IPS DF 6.9 (cell line): ENCODE measurements around the gene AAMP.
"Not testable (repeated sequence)": the region's sequence is repeated elsewhere in the genome, so short reads cannot be mapped to it uniquely, and the experiment has no call there.

Source experiments
- DNase-seq: peaks from one replicate; pipeline ENCODE4 v3.0.0-alpha.2; 2013; ENCODE audit warnings: low read depth, low spot score
- H3K27ac ChIP-seq: one replicate; pipeline ENCODE4 v1.5.1; 2013; ENCODE audit warnings: low read length, control low read depth
- H3K27me3 ChIP-seq: 2 replicates; pipeline ENCODE4 v1.6.1; 2013; ENCODE audit warnings: mild to moderate bottlenecking, low read length; ENCODE audit not compliant: control insufficient read depth, insufficient read depth
- H3K36me3 ChIP-seq: 2 replicates; pipeline ENCODE4 v1.6.1; 2013; ENCODE audit warnings: low read length; ENCODE audit not compliant: control insufficient read depth, insufficient read depth
- H3K4me1 ChIP-seq: 2 replicates; pipeline ENCODE4 v1.6.1; 2013; ENCODE audit warnings: low read length; ENCODE audit not compliant: control insufficient read depth, insufficient read depth
- H3K4me3 ChIP-seq: 2 replicates; pipeline ENCODE4 v1.5.1; 2013; ENCODE audit warnings: mild to moderate bottlenecking, low read length
- H3K9me3 ChIP-seq: 2 replicates; pipeline ENCODE4 v1.6.1; 2013; ENCODE audit warnings: low read length, inconsistent platforms; ENCODE audit not compliant: control insufficient read depth, insufficient read depth
- WGBS: extraction: QIAGEN DNeasy Blood & Tissue Kit; methylation state at CpG from one replicate; pipeline ENCODE4 v1.1.7; 2013; ENCODE audit warnings: mixed read lengths, missing lambda C conversion rate; ENCODE audit not compliant: insufficient read length, insufficient coverage; 5-methylcytosine and 5-hydroxymethylcytosine counted together

The AAMP gene

GRCh38 chr2:218273908-218274249, 3.9 kb upstream of the AAMP start:
- WGBS = no CpG with 5 or more reads among the region's 2 CpGs
- Histone ChIP-seq H3K4me3 (no peak overlapping the region), H3K27me3 (no peaks in the 10 kb centered on the region), H3K36me3 (peaks cover 16% of the 10 kb centered on the region; the same call in 1 of the 2 replicates), H3K4me1 (0 out of 2 replicates have a peak, but pooled peaks cover 2% of the 10 kb centered on the region), H3K27ac (no peak overlapping the region), H3K9me3 (no peaks in the 10 kb centered on the region)
- DNase-seq = no peak

- H3K27ac ChIP-seq = not testable (repeated sequence)
Observed at GRCh38 chr2:218273214-218273907, 3.4 kb upstream of the AAMP start.

GRCh38 chr2:218272531-218273212, 2.7 kb upstream of the AAMP start:
- no peaks in the 10 kb centered on the region for H3K27me3 ChIP-seq
- no peak overlapping the region for H3K27ac ChIP-seq
- H3K4me3 ChIP-seq = no peak overlapping the region
- 0 out of 2 replicates have a peak, but pooled peaks cover 2% of the 10 kb centered on the region for H3K4me1 ChIP-seq
- DNase-seq = no peak
- no CpG with 5 or more reads among the region's 18 CpGs for WGBS
- H3K36me3 ChIP-seq = peaks cover 12% of the 10 kb centered on the region; the same call in 1 of the 2 replicates
- H3K9me3 ChIP-seq = no peaks in the 10 kb centered on the region

More at GRCh38 chr2:218273214-218273907, 3.4 kb upstream of the AAMP start:
- peaks cover 16% of the 10 kb centered on the region; the same call in 1 of the 2 replicates for H3K36me3 ChIP-seq
- H3K27me3 ChIP-seq, H3K4me3 ChIP-seq, H3K9me3 ChIP-seq, H3K4me1 ChIP-seq, DNase-seq: not testable (repeated sequence)
- WGBS = no CpG with 5 or more reads among the region's 8 CpGs

GRCh38 chr2:218271865-218272530, 2.1 kb upstream of the AAMP start:
- H3K4me1 ChIP-seq = 0 out of 2 replicates have a peak, but pooled peaks cover 2% of the 10 kb centered on the region
- H3K4me3 ChIP-seq = no peak overlapping the region
- WGBS = no CpG with 5 or more reads among the region's 5 CpGs
- no peak for DNase-seq
- no peak overlapping the region for H3K27ac ChIP-seq
- H3K9me3 ChIP-seq = no peaks in the 10 kb centered on the region
- peaks cover 11% of the 10 kb centered on the region; the same call in 1 of the 2 replicates for H3K36me3 ChIP-seq
- H3K27me3 ChIP-seq = no peaks in the 10 kb centered on the region

- Histone ChIP-seq H3K4me1 (0 out of 2 replicates have a peak, but pooled peaks cover 2% of the 10 kb centered on the region), H3K9me3 (no peaks in the 10 kb centered on the region), H3K27ac (no peak overlapping the region), H3K4me3 (peak overlapping the region; percentile 91; the same call in 1 of the 2 replicates), H3K27me3 (no peaks in the 10 kb centered on the region), H3K36me3 (peaks cover 11% of the 10 kb centered on the region; the same call in 1 of the 2 replicates)
- DNase-seq = no peak
- WGBS = no CpG with 5 or more reads among the region's 4 CpGs
Observed at GRCh38 chr2:218271487-218271797, 1.5 kb upstream of the AAMP start.

GRCh38 chr2:218270721-218271486, 967 bp upstream of the AAMP start:
- peak overlapping the region; percentile 91 for H3K4me3 ChIP-seq
- H3K4me1 ChIP-seq = 0 out of 2 replicates have a peak, but pooled peaks cover 2% of the 10 kb centered on the region
- H3K36me3 ChIP-seq = peaks cover 17% of the 10 kb centered on the region; the same call in 1 of the 2 replicates
- DNase-seq = no peak
- no peaks in the 10 kb centered on the region for H3K27me3 ChIP-seq
- H3K27ac ChIP-seq = no peak overlapping the region
- no peaks in the 10 kb centered on the region for H3K9me3 ChIP-seq
- WGBS = no CpG with 5 or more reads among the region's 23 CpGs

GRCh38 chr2:218267259-218267658, 2.7 kb downstream of the AAMP start:
- 0 out of 2 replicates have a peak, but pooled peaks cover 2% of the 10 kb centered on the region for H3K4me1 ChIP-seq
- H3K9me3 ChIP-seq = no peaks in the 10 kb centered on the region
- no peak overlapping the region for H3K27ac ChIP-seq
- no peaks in the 10 kb centered on the region for H3K27me3 ChIP-seq
- no CpG with 5 or more reads among the region's 6 CpGs for WGBS
- H3K4me3 ChIP-seq = no peak overlapping the region
- peaks cover 26% of the 10 kb centered on the region; the same call in 1 of the 2 replicates for H3K36me3 ChIP-seq
- no peak for DNase-seq

- DNase-seq = no peak
- no peak overlapping the region for H3K4me3 ChIP-seq
- H3K4me1 ChIP-seq = peaks cover 6% of the 10 kb centered on the region; the same call in 1 of the 2 replicates
- WGBS = no CpG with 5 or more reads among the region's 15 CpGs
- no peaks in the 10 kb centered on the region for H3K9me3 ChIP-seq
- peaks cover 28% of the 10 kb centered on the region; the same call in 1 of the 2 replicates for H3K36me3 ChIP-seq
- H3K27me3 ChIP-seq = no peaks in the 10 kb centered on the region
- no peak overlapping the region for H3K27ac ChIP-seq
Observed at GRCh38 chr2:218266316-218266979, 3.5 kb downstream of the AAMP start.

GRCh38 chr2:218265626-218266025, 4.3 kb downstream of the AAMP start:
- H3K27me3 ChIP-seq = no peaks in the 10 kb centered on the region
- WGBS = no CpG with 5 or more reads among the region's 8 CpGs
- no peaks in the 10 kb centered on the region for H3K9me3 ChIP-seq
- H3K27ac ChIP-seq = no peak overlapping the region
- H3K4me3 ChIP-seq = no peak overlapping the region
- H3K36me3 ChIP-seq = peaks cover 28% of the 10 kb centered on the region; the same call in 1 of the 2 replicates
- H3K4me1 ChIP-seq = peaks cover 10% of the 10 kb centered on the region
- no peak for DNase-seq
